Smooth muscle cell (in vitro differentiated cells): ENCODE results near the gene MEGF8. TPM values are rescaled to one million over a fixed set of nuclear protein-coding genes. Genes with fewer than 3 reads are reported as not detected.

Experiments
- DNase-seq: peaks from one replicate; lab custom pipeline; 2025; ENCODE audit not compliant: unreplicated experiment; lab: John Stamatoyannopoulos, UW
- H2AFZ ChIP-seq: fragments of 200-600 bp; sonication (generic); 2 replicates; pipeline ENCODE4 v1.6.0; 2016; ENCODE audit warnings: antibody characterized with exemption, low read depth, mild to moderate bottlenecking
- H3F3A ChIP-seq: fragments of 200-600 bp; sonication (generic); 2 replicates; pipeline ENCODE4 v1.6.0; 2017; ENCODE audit warnings: antibody characterized with exemption, low read depth
- H3K27ac ChIP-seq: fragments of 200-600 bp; sonication (generic); 2 replicates; pipeline ENCODE4 v1.5.1; 2016; ENCODE audit warnings: low read depth, mild to moderate bottlenecking
- H3K27me3 ChIP-seq: fragments of 200-600 bp; sonication (generic); 2 replicates; pipeline ENCODE4 v1.6.1; 2016; ENCODE audit warnings: low read depth, mild to moderate bottlenecking
- H3K36me3 ChIP-seq: fragments of 200-600 bp; sonication (generic); 2 replicates; pipeline ENCODE4 v1.5.1; 2016; ENCODE audit warnings: low read depth
- H3K4me1 ChIP-seq: fragments of 200-600 bp; sonication (generic); 2 replicates; pipeline ENCODE4 v1.5.1; 2016; ENCODE audit warnings: low read depth
- H3K4me2 ChIP-seq: fragments of 200-600 bp; sonication (generic); 2 replicates; pipeline ENCODE4 v1.6.0; 2016; ENCODE audit warnings: mild to moderate bottlenecking
- H3K4me3 ChIP-seq: fragments of 200-600 bp; sonication (generic); 2 replicates; pipeline ENCODE4 v1.5.1; 2016; ENCODE audit warnings: mild to moderate bottlenecking
- H3K79me2 ChIP-seq: fragments of 200-600 bp; sonication (generic); 2 replicates; pipeline ENCODE4 v1.6.0; 2016; ENCODE audit warnings: low read depth, mild to moderate bottlenecking
- H3K9ac ChIP-seq: fragments of 200-600 bp; sonication (generic); 2 replicates; pipeline ENCODE4 v1.6.0; 2016; ENCODE audit warnings: low read depth
- H3K9me3 ChIP-seq: fragments of 200-600 bp; sonication (generic); replicated peaks from 2 replicates; pipeline ENCODE4 v1.5.1; 2016; ENCODE audit warnings: low read depth
- H4K20me1 ChIP-seq: fragments of 200-600 bp; sonication (generic); 2 replicates; pipeline ENCODE4 v1.6.0; 2016; ENCODE audit warnings: low read depth
- WGBS: methylation state at CpG from one replicate; pipeline ENCODE4 v1.1.7; 2016; ENCODE audit warnings: low lambda C conversion rate; 5-methylcytosine and 5-hydroxymethylcytosine counted together
- polyA plus RNA-seq: library from polyadenylated mRNA; unstranded; fragments of >200 nt; fragmentation: Nextera tagmentation; extraction: Ambion mirVana; gene quantifications from 2 replicates; pipeline ENCODE4 v1.2.1, GENCODE V29; 2016
- total RNA-seq: library from RNA; depleted of rRNA; stranded (reverse); fragments of >200 nt; gene quantifications from 2 replicates; pipeline ENCODE4 v1.2.3, GENCODE V29; 2014
- TF ChIP-seq, protein P1 (sequence below): fragments of 200-600 bp; sonication (generic); IDR thresholded peaks from 2 replicates; pipeline ENCODE4 v1.5.1; 2017; ENCODE audit warnings: borderline replicate concordance, mild to moderate bottlenecking, antibody characterized with exemption; ENCODE audit not compliant: insufficient read depth, poor library complexity, severe bottlenecking

The MEGF8 gene
- total and polyA plus RNA-seq, 2 experiments from 2014 or later: 8.2 to 16.4 TPM

- Histone ChIP-seq H3F3A (no peaks in the 10 kb centered on the region), H3K4me3 (no peak overlapping the region), H3K9ac (no peak overlapping the region), H4K20me1 (peaks cover 57% of the 10 kb centered on the region), H3K4me1 (peaks cover 5% of the 10 kb centered on the region), H3K27ac (no peak overlapping the region), H3K27me3 (no peaks in the 10 kb centered on the region), H3K4me2 (no peak overlapping the region), H3K9me3 (no peaks in the 10 kb centered on the region), H2AFZ (no peak overlapping the region), H3K79me2 (peaks cover 12% of the 10 kb centered on the region), H3K36me3 (no peaks in the 10 kb centered on the region)
- TF ChIP-seq, protein P1, sequence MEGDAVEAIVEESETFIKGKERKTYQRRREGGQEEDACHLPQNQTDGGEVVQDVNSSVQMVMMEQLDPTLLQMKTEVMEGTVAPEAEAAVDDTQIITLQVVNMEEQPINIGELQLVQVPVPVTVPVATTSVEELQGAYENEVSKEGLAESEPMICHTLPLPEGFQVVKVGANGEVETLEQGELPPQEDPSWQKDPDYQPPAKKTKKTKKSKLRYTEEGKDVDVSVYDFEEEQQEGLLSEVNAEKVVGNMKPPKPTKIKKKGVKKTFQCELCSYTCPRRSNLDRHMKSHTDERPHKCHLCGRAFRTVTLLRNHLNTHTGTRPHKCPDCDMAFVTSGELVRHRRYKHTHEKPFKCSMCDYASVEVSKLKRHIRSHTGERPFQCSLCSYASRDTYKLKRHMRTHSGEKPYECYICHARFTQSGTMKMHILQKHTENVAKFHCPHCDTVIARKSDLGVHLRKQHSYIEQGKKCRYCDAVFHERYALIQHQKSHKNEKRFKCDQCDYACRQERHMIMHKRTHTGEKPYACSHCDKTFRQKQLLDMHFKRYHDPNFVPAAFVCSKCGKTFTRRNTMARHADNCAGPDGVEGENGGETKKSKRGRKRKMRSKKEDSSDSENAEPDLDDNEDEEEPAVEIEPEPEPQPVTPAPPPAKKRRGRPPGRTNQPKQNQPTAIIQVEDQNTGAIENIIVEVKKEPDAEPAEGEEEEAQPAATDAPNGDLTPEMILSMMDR: no peak
- no peak for DNase-seq
- WGBS: 96% methylated on average over 4 of the region's 4 CpGs
These were observed 37.0 kb upstream of the MEGF8 start for GRCh38 chr19:42288387-42288786.

DNA sequence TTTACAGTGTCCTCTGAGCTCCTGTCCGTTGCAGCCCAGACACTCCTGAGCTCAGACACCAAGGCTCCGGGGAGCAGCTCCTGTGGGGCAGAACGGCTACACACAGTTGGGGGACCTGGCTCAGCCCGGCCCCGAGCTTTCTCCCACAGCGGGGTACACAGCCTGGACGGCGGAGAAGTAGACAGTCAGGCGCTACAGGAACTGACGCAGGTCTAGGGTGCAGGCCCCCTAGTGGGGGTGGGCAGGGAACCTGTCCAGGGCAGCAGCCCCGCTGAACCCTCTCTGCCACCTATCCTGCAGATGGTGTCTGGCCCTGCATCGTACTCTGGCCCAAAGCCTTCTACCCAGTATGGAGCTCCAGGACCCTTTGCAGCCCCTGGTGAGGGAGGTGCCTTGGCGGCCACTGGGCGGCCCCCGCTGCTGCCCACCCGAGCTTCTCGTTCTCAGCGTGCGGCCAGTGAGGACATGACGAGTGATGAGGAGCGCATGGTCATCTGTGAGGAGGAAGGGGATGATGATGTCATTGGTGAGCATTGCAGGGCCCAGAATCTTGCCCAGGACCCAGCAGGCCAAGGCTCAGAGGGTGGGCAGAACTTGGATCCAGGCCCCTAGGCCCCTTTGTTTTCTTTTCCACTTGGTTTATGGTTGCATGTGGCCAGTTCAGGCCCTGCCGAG, 36.4 kb upstream of the MEGF8 start:
- TF ChIP-seq, protein P1: no peak
- no peak overlapping the region for H3K4me3 ChIP-seq
- no peaks in the 10 kb centered on the region for H3K9me3 ChIP-seq

DNA sequence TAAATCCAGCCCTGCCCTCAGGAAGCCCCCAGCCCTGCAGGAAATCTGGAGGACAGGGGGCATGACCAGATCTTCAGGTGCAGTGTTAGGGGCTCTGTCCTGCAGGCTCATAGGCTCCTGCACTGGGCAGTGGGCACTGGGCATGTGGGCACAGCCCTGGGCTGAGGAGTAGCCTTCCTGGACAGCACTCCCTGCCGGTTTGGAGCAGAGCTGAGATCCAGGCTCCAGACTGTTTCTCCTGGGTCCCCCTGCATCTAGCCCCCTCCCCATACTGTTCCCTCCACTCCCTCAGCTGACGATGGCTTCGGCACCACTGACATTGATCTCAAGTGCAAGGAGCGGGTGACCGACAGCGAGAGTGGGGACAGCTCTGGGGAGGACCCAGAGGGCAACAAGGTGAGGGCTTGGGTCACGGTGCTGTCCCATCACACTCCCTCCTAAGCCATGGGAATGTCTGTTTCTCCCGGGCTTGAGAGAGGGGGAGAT, 35.8 kb upstream of the MEGF8 start:
- Histone ChIP-seq H3K36me3 (no peaks in the 10 kb centered on the region), H2AFZ (no peak overlapping the region), H3K9me3 (no peaks in the 10 kb centered on the region), H3K9ac (no peak overlapping the region), H3K27me3 (no peaks in the 10 kb centered on the region), H3K27ac (no peak overlapping the region), H3K4me2 (no peak overlapping the region), H3F3A (peaks cover 5% of the 10 kb centered on the region), H3K79me2 (peaks cover 11% of the 10 kb centered on the region), H3K4me3 (no peak overlapping the region), H4K20me1 (peaks cover 56% of the 10 kb centered on the region), H3K4me1 (peaks cover 5% of the 10 kb centered on the region)
- no peak for DNase-seq
- TF ChIP-seq, protein P1: no peak
- 95% methylated on average over 8 of the region's 8 CpGs for WGBS

More for the DNA sequence above, 36.4 kb upstream of the MEGF8 start:
- no peak for DNase-seq
- Histone ChIP-seq H3K36me3 (no peaks in the 10 kb centered on the region), H3K4me2 (no peak overlapping the region), H3K27me3 (no peaks in the 10 kb centered on the region), H3K9ac (no peak overlapping the region), H4K20me1 (peaks cover 57% of the 10 kb centered on the region), H3K27ac (no peak overlapping the region), H3F3A (peaks cover 5% of the 10 kb centered on the region), H3K4me1 (peaks cover 5% of the 10 kb centered on the region), H2AFZ (no peak overlapping the region), H3K79me2 (peaks cover 12% of the 10 kb centered on the region)
- 97% methylated on average over 22 of the region's 22 CpGs for WGBS

GRCh38 chr19:42290136-42290522, 35.3 kb upstream of the MEGF8 start:
- no peak overlapping the region for H2AFZ ChIP-seq

More at GRCh38 chr19:42290136-42290522, 35.3 kb upstream of the MEGF8 start:
- H3K4me3 ChIP-seq: no peak overlapping the region
- 96% methylated on average over 13 of the region's 13 CpGs for WGBS
- DNase-seq: no peak
- peaks cover 5% of the 10 kb centered on the region for H3F3A ChIP-seq
- H3K9ac ChIP-seq: no peak overlapping the region
- H3K4me2 ChIP-seq: no peak overlapping the region
- H3K79me2 ChIP-seq: peaks cover 6% of the 10 kb centered on the region
- peaks cover 50% of the 10 kb centered on the region for H4K20me1 ChIP-seq
- H3K9me3 ChIP-seq: no peaks in the 10 kb centered on the region
- H3K27me3 ChIP-seq: no peaks in the 10 kb centered on the region
- H3K27ac ChIP-seq: no peak overlapping the region
- TF ChIP-seq, protein P1: no peak
- H3K36me3 ChIP-seq: no peaks in the 10 kb centered on the region
- peaks cover 5% of the 10 kb centered on the region for H3K4me1 ChIP-seq
